Hepatocyte (in vitro differentiated cells): ENCODE data around the gene ZNF669. TPM values are rescaled to one million over a fixed set of nuclear protein-coding genes. Genes with fewer than 3 reads are reported as not detected.
"Not testable (repeated sequence)": the region's sequence is repeated elsewhere in the genome, so short reads cannot be mapped to it uniquely, and the experiment has no call there.

Experiments
- DNase-seq: peaks from one replicate; pipeline ENCODE4 v3.0.0-alpha.2; 2016; ENCODE audit warnings: low spot score
- H2AFZ ChIP-seq: fragments of 200-600 bp; sonication (generic); 2 replicates; pipeline ENCODE4 v1.6.0; 2016; ENCODE audit warnings: antibody characterized with exemption, mild to moderate bottlenecking
- H3K27ac ChIP-seq: fragments of 200-600 bp; sonication (generic); 2 replicates; pipeline ENCODE4 v1.5.1; 2016; ENCODE audit warnings: mild to moderate bottlenecking
- H3K27me3 ChIP-seq: fragments of 200-600 bp; sonication (generic); 2 replicates; pipeline ENCODE4 v1.6.1; 2016
- H3K36me3 ChIP-seq: fragments of 200-600 bp; sonication (generic); replicated peaks from 2 replicates; pipeline ENCODE4 v1.5.1; 2016; ENCODE audit warnings: low read depth; ENCODE audit not compliant: insufficient read depth
- H3K4me1 ChIP-seq: fragments of 200-600 bp; sonication (generic); 2 replicates; pipeline ENCODE4 v1.5.1; 2016; ENCODE audit warnings: mild to moderate bottlenecking, moderate library complexity; ENCODE audit not compliant: insufficient read depth
- H3K4me2 ChIP-seq: fragments of 200-600 bp; sonication (generic); 2 replicates; pipeline ENCODE4 v1.6.0; 2016
- H3K4me3 ChIP-seq: fragments of 200-600 bp; sonication (generic); 2 replicates; pipeline ENCODE4 v1.5.1; 2016; ENCODE audit warnings: mild to moderate bottlenecking
- H3K79me2 ChIP-seq: fragments of 200-600 bp; sonication (generic); 2 replicates; pipeline ENCODE4 v1.6.0; 2017; ENCODE audit warnings: mild to moderate bottlenecking
- H3K9me2 ChIP-seq: fragments of 200-600 bp; sonication (generic); replicated peaks from 2 replicates; pipeline ENCODE4 v1.6.0; 2017; ENCODE audit warnings: mild to moderate bottlenecking; ENCODE audit not compliant: insufficient read depth
- H3K9me3 ChIP-seq: fragments of 200-600 bp; sonication (generic); 2 replicates; pipeline ENCODE4 v1.5.1; 2016; ENCODE audit warnings: low read depth, mild to moderate bottlenecking
- H4K20me1 ChIP-seq: fragments of 200-600 bp; sonication (generic); 2 replicates; pipeline ENCODE4 v1.6.0; 2016; ENCODE audit warnings: mild to moderate bottlenecking; ENCODE audit not compliant: insufficient read depth, poor library complexity, severe bottlenecking
- CTCF ChIP-seq: fragments of 200-600 bp; sonication (generic); IDR thresholded peaks from 2 replicates; pipeline ENCODE4 v1.5.1; 2016; ENCODE audit warnings: antibody characterized with exemption, mild to moderate bottlenecking; ENCODE audit not compliant: poor library complexity
- EZH2 ChIP-seq: fragments of 200-600 bp; sonication (generic); IDR thresholded peaks from 2 replicates; pipeline ENCODE4 v1.6.1; 2016; ENCODE audit warnings: antibody characterized with exemption, mild to moderate bottlenecking, borderline replicate concordance
- EZH2phosphoT487 ChIP-seq: fragments of 200-600 bp; sonication (generic); IDR thresholded peaks from one replicate; pipeline ENCODE4 v1.6.1; 2018; ENCODE audit warnings: antibody characterized with exemption, mild to moderate bottlenecking, low read depth, moderate library complexity; ENCODE audit not compliant: unreplicated experiment, severe bottlenecking
- WGBS: methylation state at CpG from one replicate; pipeline ENCODE4 v1.1.6; 2016; ENCODE audit warnings: low lambda C conversion rate; ENCODE audit errors: missing lambda C conversion rate; 5-methylcytosine and 5-hydroxymethylcytosine counted together
- polyA plus RNA-seq: library from polyadenylated mRNA; unstranded; fragments of >200 nt; fragmentation: Nextera tagmentation; extraction: Ambion mirVana; gene quantifications from 2 replicates; pipeline ENCODE4 v1.2.1, GENCODE V29; 2016
- total RNA-seq: library from RNA; depleted of rRNA; stranded (reverse); fragments of >200 nt; gene quantifications from 2 replicates; pipeline ENCODE4 v1.2.3, GENCODE V29; 2014

ZNF669 gene
- total and polyA plus RNA-seq, 2 experiments from 2014 or later: 6.9 to 11.9 TPM

- Histone ChIP-seq H3K27ac (no peak overlapping the region), H3K27me3 (no peaks in the 10 kb centered on the region), H4K20me1 (no peaks in the 10 kb centered on the region), H3K4me1 (no peaks in the 10 kb centered on the region), H3K4me3 (no peak overlapping the region), H3K9me3 (peaks cover 34% of the 10 kb centered on the region), H2AFZ (no peak overlapping the region), H3K4me2 (no peak overlapping the region), H3K9me2 (no peaks in the 10 kb centered on the region), H3K79me2 (peaks cover 13% of the 10 kb centered on the region), H3K36me3 (peaks cover 10% of the 10 kb centered on the region)
- no peak for DNase-seq
- 92% methylated on average over 6 of the region's 6 CpGs for WGBS
- no peak for TF ChIP-seq CTCF
- TF ChIP-seq EZH2phosphoT487: no peak
Measured at GRCh38 chr1:247145279-247145678, 41.1 kb upstream of the ZNF669 start.

GRCh38 chr1:247139557-247139956 is 35.4 kb upstream of the ZNF669 start:
- not testable (repeated sequence) for H3K27ac ChIP-seq, H4K20me1 ChIP-seq, H3K4me2 ChIP-seq, H3K4me1 ChIP-seq, H3K27me3 ChIP-seq, DNase-seq, H3K4me3 ChIP-seq, H3K36me3 ChIP-seq, H2AFZ ChIP-seq, H3K9me2 ChIP-seq
- Histone ChIP-seq H3K79me2 (peaks cover 12% of the 10 kb centered on the region), H3K9me3 (peaks cover 11% of the 10 kb centered on the region)

GRCh38 chr1:247131236-247131635 is 27.1 kb upstream of the ZNF669 start:
- TF ChIP-seq CTCF (no peak), EZH2 (no peak), EZH2phosphoT487 (no peak)
- Histone ChIP-seq H3K27ac (no peak overlapping the region), H3K4me3 (no peak overlapping the region), H3K4me2 (no peak overlapping the region), H3K9me3 (peaks cover 6% of the 10 kb centered on the region), H3K27me3 (no peaks in the 10 kb centered on the region), H3K36me3 (no peaks in the 10 kb centered on the region), H3K4me1 (no peaks in the 10 kb centered on the region), H3K9me2 (no peaks in the 10 kb centered on the region), H4K20me1 (no peaks in the 10 kb centered on the region), H3K79me2 (peaks cover 29% of the 10 kb centered on the region), H2AFZ (no peak overlapping the region)
- 83% methylated on average over 10 of the region's 10 CpGs for WGBS
- no peak for DNase-seq

GRCh38 chr1:247127519-247128282 is 23.5 kb upstream of the ZNF669 start:
- H3K4me1 ChIP-seq, H3K4me3 ChIP-seq, H3K9me3 ChIP-seq, H3K27me3 ChIP-seq, H4K20me1 ChIP-seq, H3K36me3 ChIP-seq, H3K9me2 ChIP-seq, DNase-seq, H3K79me2 ChIP-seq, H2AFZ ChIP-seq: not testable (repeated sequence)
- H3K27ac ChIP-seq: peak overlapping the region; percentile 11
- 43% methylated on average over 12 of the region's 18 CpGs for WGBS
- peak overlapping the region; percentile 80 for H3K4me2 ChIP-seq

- no CpG with 5 or more reads among the region's 46 CpGs for WGBS
- H2AFZ ChIP-seq, H3K36me3 ChIP-seq, H3K4me2 ChIP-seq, H3K27ac ChIP-seq, H4K20me1 ChIP-seq, DNase-seq, H3K79me2 ChIP-seq, H3K9me2 ChIP-seq, H3K27me3 ChIP-seq, H3K9me3 ChIP-seq, H3K4me1 ChIP-seq, H3K4me3 ChIP-seq: not testable (repeated sequence)
Measured at GRCh38 chr1:247126601-247127000, 22.4 kb upstream of the ZNF669 start.

- H3K4me3 ChIP-seq, H3K27ac ChIP-seq, H3K9me3 ChIP-seq, DNase-seq, H3K27me3 ChIP-seq, H3K9me2 ChIP-seq, H2AFZ ChIP-seq, H3K36me3 ChIP-seq, H3K4me1 ChIP-seq, H3K4me2 ChIP-seq, H3K79me2 ChIP-seq, H4K20me1 ChIP-seq: not testable (repeated sequence)
- WGBS: no CpG with 5 or more reads among the region's 25 CpGs
Measured at GRCh38 chr1:247126166-247126565, 22.0 kb upstream of the ZNF669 start.
